Panc1 (cell line): Measurements from ENCODE around the gene ATP6V1F. TPM values are rescaled to one million over a fixed set of nuclear protein-coding genes. Genes with fewer than 3 reads are reported as not detected.

Experiments used
- ATAC-seq: fragments of 200-7000 bp; cut with Tn5 transposase; 2 replicates; pipeline ENCODE4 v1.9.1; 2020; ENCODE audit warnings: mild to moderate bottlenecking, moderate library complexity
- BruUV-seq: library from RNA; stranded (reverse); fragments of 400-500 nt; replicated peaks from 2 replicates; lab custom pipeline; 2021; lab: Mats Ljungman, UMichigan
- CTCF ChIA-PET: fragments of 300-600 bp; sonication (Branson Sonifier 250); formaldehyde crosslinking; loops from one replicate; lab custom pipeline; 2022; ENCODE audit warnings: antibody characterized with exemption; lab: Charles Lee
- POLR2A ChIA-PET: fragments of 300-600 bp; sonication (Branson Sonifier 250); formaldehyde crosslinking; loops from one replicate; lab custom pipeline; 2022; ENCODE audit warnings: antibody characterized with exemption; lab: Charles Lee
- DNase-seq: peaks from one replicate; pipeline ENCODE4 v3.0.0-alpha.2; 2010; ENCODE audit warnings: low read depth, low spot score
- H3K27ac ChIP-seq: 2 replicates; pipeline ENCODE4 v1.5.1; 2011; ENCODE audit warnings: mild to moderate bottlenecking, low read length, inconsistent platforms
- H3K27me3 ChIP-seq: fragments of 200-500 bp; sonication (Bioruptor generic); 2 replicates; pipeline ENCODE4 v1.6.0; 2014; ENCODE audit warnings: low read length, inconsistent platforms; ENCODE audit not compliant: control insufficient read depth, insufficient read depth
- H3K36me3 ChIP-seq: fragments of 200-500 bp; sonication (Bioruptor generic); 2 replicates; pipeline ENCODE4 v1.5.1; 2014; ENCODE audit warnings: inconsistent platforms, mild to moderate bottlenecking, low read length, moderate library complexity; ENCODE audit not compliant: control insufficient read depth, insufficient read depth
- H3K4me1 ChIP-seq: 2 replicates; pipeline ENCODE4 v1.5.1; 2011; ENCODE audit warnings: inconsistent platforms, mild to moderate bottlenecking, low read length, moderate library complexity; ENCODE audit not compliant: control insufficient read depth, insufficient read depth
- H3K4me3 ChIP-seq, 2 experiments: 2 replicates each; pipeline ENCODE4 v1.5.1; 2011 to 2012; ENCODE audit warnings: low read depth in 2 of 2, low read length in 2 of 2, mild to moderate bottlenecking in 2 of 2, inconsistent platforms in 1 of 2, moderate library complexity in 1 of 2
- H3K9me3 ChIP-seq: fragments of 200-500 bp; sonication (Bioruptor generic); 2 replicates; pipeline ENCODE4 v1.5.1; 2014; ENCODE audit warnings: low read depth, mild to moderate bottlenecking, inconsistent platforms, low read length, moderate library complexity; ENCODE audit not compliant: control insufficient read depth, insufficient read depth
- CTCF ChIP-seq: fragments of 450-650 bp; IDR thresholded peaks from 2 replicates; pipeline ENCODE4 v1.5.1; 2017; ENCODE audit warnings: mild to moderate bottlenecking
- POLR2AphosphoS5 ChIP-seq: IDR thresholded peaks from 2 replicates; pipeline ENCODE4 v1.6.1; 2012; ENCODE audit warnings: mild to moderate bottlenecking, low read depth, low read length, moderate library complexity
- REST ChIP-seq, 2 experiments: IDR thresholded peaks; 2 replicates each; pipeline ENCODE4 v1.6.1; 2011 to 2012; ENCODE audit warnings: low read depth in 2 of 2, control low read depth in 1 of 2, low read length in 1 of 2, mild to moderate bottlenecking in 1 of 2, moderate library complexity in 1 of 2; ENCODE audit not compliant: insufficient read depth in 1 of 2
- SIN3A ChIP-seq: IDR thresholded peaks from 2 replicates; pipeline ENCODE4 v1.6.1; 2012; ENCODE audit warnings: low read depth, mild to moderate bottlenecking, low read length, moderate library complexity, borderline replicate concordance; ENCODE audit not compliant: insufficient read depth
- TCF7L2 ChIP-seq: IDR thresholded peaks from 2 replicates; pipeline ENCODE4 v1.6.1; 2011; ENCODE audit warnings: mild to moderate bottlenecking, low read depth, low read length, inconsistent platforms
- in situ Hi-C: cut with HindIII; loops from 2 replicates; pipeline ENCODE4 v1.10.0; 2016; ENCODE audit warnings: low sequenced_read_pairs, low pct_unique_long_range_greater_than_20kb
- intact Hi-C: fragments of 100-400 bp; cut with micrococcal nuclease; formaldehyde crosslinking; loops from one replicate; pipeline ENCODE4 v1.10.0; 2022; ENCODE audit not compliant: unreplicated experiment
- total RNA-seq: library from RNA; stranded (reverse); gene quantifications from one replicate; pipeline ENCODE4 v1.2.1, GENCODE V29; 2021; ENCODE audit not compliant: unreplicated experiment

The ATP6V1F gene
- total RNA-seq, 1 experiment from 2014 or later: 151 TPM

GRCh38 chr7:128830231-128831177, 32.2 kb upstream of the ATP6V1F start, which contains the start of gene FLNC:
FLNC (plus strand) TSS chr7:128830406; CDS start chr7:128830638, 232 bp downstream.
- H3K4me3 ChIP-seq: peak within 1 kb of the TSS; percentile 43 to 45
- H3K27ac ChIP-seq: no peak within 1 kb of the TSS
- intact Hi-C loops (no loop called here), in situ Hi-C loops (no loop called here)
- ChIA-PET POLR2A (no interaction called here), CTCF (no interaction called here)
- peaks cover 23% of the 10 kb centered on the region for H3K4me1 ChIP-seq
- peak; percentile 60 for ATAC-seq
- BruUV-seq: no TSS peak
- no peaks in the 10 kb centered on the region for H3K9me3 ChIP-seq
- no peak for DNase-seq
- TF ChIP-seq SIN3A (no peak), TCF7L2 (no peak), REST (IDR thresholded peaks at IDR 0.05; ENCODE audit: insufficient read depth in 1 of 2, low read depth in 2 of 2, low read length in 1 of 2) (no peak), CTCF (no peak), POLR2AphosphoS5 (no peak)
- no peaks in the 10 kb centered on the region for H3K36me3 ChIP-seq
- H3K27me3 ChIP-seq: no peaks in the 10 kb centered on the region

GRCh38 chr7:128831178-128831993, 31.3 kb upstream of the ATP6V1F start:
- intact Hi-C loops (no loop called here), in situ Hi-C loops (no loop called here)
- H3K27ac ChIP-seq: no peak overlapping the region
- ATAC-seq (peak; percentile 31; the same call in 1 of the 2 replicates), DNase-seq (no peak)
- peaks cover 23% of the 10 kb centered on the region for H3K4me1 ChIP-seq
- ChIA-PET CTCF (interaction anchor here (0.6 kb wide), 2 partner anchors 39 to 164 kb away, joined by 4 to 7 read pairs; no protein-coding TSS in a partner anchor), POLR2A (interaction anchor here (0.7 kb wide), 1 partner anchor 105 kb away, joined by 4 read pairs; no protein-coding TSS in a partner anchor)
- H3K36me3 ChIP-seq: no peaks in the 10 kb centered on the region
- H3K27me3 ChIP-seq: no peaks in the 10 kb centered on the region
- TF ChIP-seq REST (IDR thresholded peaks at IDR 0.05; ENCODE audit: insufficient read depth in 1 of 2, low read depth in 2 of 2, low read length in 1 of 2): no peak
- TF ChIP-seq POLR2AphosphoS5: no peak
- TF ChIP-seq CTCF: no peak
- no peak for TF ChIP-seq TCF7L2
- no peak for TF ChIP-seq SIN3A
- peak overlapping the region; percentile 33 to 43; a peak in 2 of 4 replicates for H3K4me3 ChIP-seq
- no TSS peak for BruUV-seq
- H3K9me3 ChIP-seq: no peaks in the 10 kb centered on the region
